Calu3 (cell line): ENCODE measurements around the gene TMCC2. TPM values are rescaled to one million over a fixed set of nuclear protein-coding genes. Genes with fewer than 3 reads are reported as not detected.

Experiments
- BruUV-seq: library from RNA; stranded (reverse); fragments of 400-500 nt; replicated peaks from 2 replicates; lab custom pipeline; 2021; lab: Mats Ljungman, UMichigan
- CTCF ChIA-PET: fragments of 300-600 bp; sonication (Branson Sonifier 250); formaldehyde crosslinking; loops from one replicate; lab custom pipeline; 2022; ENCODE audit warnings: antibody characterized with exemption; lab: Charles Lee
- DNase-seq: peaks from one replicate; pipeline ENCODE4 v3.0.0; 2022
- H3K27ac Mint-ChIP-seq: one replicate; pipeline ENCODE4 v1.8.0; 2022; ENCODE audit warnings: mixed read lengths; ENCODE audit not compliant: unreplicated experiment
- H3K27me3 Mint-ChIP-seq: one replicate; pipeline ENCODE4 v1.8.0; 2022; ENCODE audit warnings: mixed read lengths; ENCODE audit not compliant: unreplicated experiment
- H3K36me3 Mint-ChIP-seq: one replicate; pipeline ENCODE4 v1.8.0; 2022; ENCODE audit warnings: mild to moderate bottlenecking, moderate library complexity, mixed read lengths; ENCODE audit not compliant: insufficient read depth, unreplicated experiment
- H3K4me1 Mint-ChIP-seq: one replicate; pipeline ENCODE4 v1.8.0; 2022; ENCODE audit warnings: mild to moderate bottlenecking, low read depth, mixed read lengths; ENCODE audit not compliant: unreplicated experiment
- H3K4me3 Mint-ChIP-seq: one replicate; pipeline ENCODE4 v1.8.0; 2022; ENCODE audit warnings: mild to moderate bottlenecking, low read depth, moderate library complexity, mixed read lengths; ENCODE audit not compliant: unreplicated experiment
- H3K9me3 Mint-ChIP-seq: one replicate; pipeline ENCODE4 v1.8.0; 2022; ENCODE audit warnings: low read depth, mixed read lengths; ENCODE audit not compliant: unreplicated experiment
- intact Hi-C: fragments of 100-400 bp; cut with micrococcal nuclease; formaldehyde crosslinking; loops from one replicate; pipeline ENCODE4 v1.10.0; 2022; ENCODE audit not compliant: unreplicated experiment
- total RNA-seq: library from RNA; stranded (reverse); gene quantifications from 2 replicates; pipeline ENCODE4 v1.2.3, GENCODE V29; 2022
- TF ChIP-seq, protein P1 (sequence below): fragments of 200-600 bp; IDR thresholded peaks from one replicate; pipeline ENCODE4 v1.8.0; 2022; ENCODE audit warnings: antibody characterized with exemption; ENCODE audit not compliant: unreplicated experiment

Gene TMCC2
- total RNA-seq, 1 experiment from 2014 or later, result 0.33 TPM

GRCh38 chr1:205240569-205240968 lies 12.8 kb downstream of the TMCC2 start:
- Mint-ChIP-seq H3K4me1 (no peaks in the 10 kb centered on the region), H3K27ac (no peak overlapping the region), H3K36me3 (no peaks in the 10 kb centered on the region), H3K27me3 (no peaks in the 10 kb centered on the region), H3K4me3 (no peak overlapping the region), H3K9me3 (no peaks in the 10 kb centered on the region)
- BruUV-seq, result no TSS peak
- intact Hi-C loops, result no loop called here
- no peak for DNase-seq
- CTCF ChIA-PET, result no interaction called here
- TF ChIP-seq, protein P1, sequence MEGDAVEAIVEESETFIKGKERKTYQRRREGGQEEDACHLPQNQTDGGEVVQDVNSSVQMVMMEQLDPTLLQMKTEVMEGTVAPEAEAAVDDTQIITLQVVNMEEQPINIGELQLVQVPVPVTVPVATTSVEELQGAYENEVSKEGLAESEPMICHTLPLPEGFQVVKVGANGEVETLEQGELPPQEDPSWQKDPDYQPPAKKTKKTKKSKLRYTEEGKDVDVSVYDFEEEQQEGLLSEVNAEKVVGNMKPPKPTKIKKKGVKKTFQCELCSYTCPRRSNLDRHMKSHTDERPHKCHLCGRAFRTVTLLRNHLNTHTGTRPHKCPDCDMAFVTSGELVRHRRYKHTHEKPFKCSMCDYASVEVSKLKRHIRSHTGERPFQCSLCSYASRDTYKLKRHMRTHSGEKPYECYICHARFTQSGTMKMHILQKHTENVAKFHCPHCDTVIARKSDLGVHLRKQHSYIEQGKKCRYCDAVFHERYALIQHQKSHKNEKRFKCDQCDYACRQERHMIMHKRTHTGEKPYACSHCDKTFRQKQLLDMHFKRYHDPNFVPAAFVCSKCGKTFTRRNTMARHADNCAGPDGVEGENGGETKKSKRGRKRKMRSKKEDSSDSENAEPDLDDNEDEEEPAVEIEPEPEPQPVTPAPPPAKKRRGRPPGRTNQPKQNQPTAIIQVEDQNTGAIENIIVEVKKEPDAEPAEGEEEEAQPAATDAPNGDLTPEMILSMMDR, result no peak

GRCh38 chr1:205241366-205242030 lies 13.8 kb downstream of the TMCC2 start:
- BruUV-seq, result no TSS peak
- Mint-ChIP-seq H3K9me3 (no peaks in the 10 kb centered on the region), H3K4me1 (no peaks in the 10 kb centered on the region), H3K27me3 (no peaks in the 10 kb centered on the region), H3K27ac (no peak overlapping the region), H3K4me3 (no peak overlapping the region), H3K36me3 (no peaks in the 10 kb centered on the region)
- TF ChIP-seq, protein P1, result no peak
- intact Hi-C loops, result no loop called here
- no peak for DNase-seq
- CTCF ChIA-PET, result interaction anchor here (1.5 kb wide), 1 partner anchor 11 kb away, joined by 4 read pairs; no protein-coding TSS in a partner anchor

- TF ChIP-seq, protein P1, result no peak
- Mint-ChIP-seq H3K27me3 (peaks cover 7% of the 10 kb centered on the region), H3K27ac (no peak overlapping the region), H3K4me3 (no peak overlapping the region), H3K9me3 (no peaks in the 10 kb centered on the region), H3K36me3 (no peaks in the 10 kb centered on the region), H3K4me1 (no peaks in the 10 kb centered on the region)
- CTCF ChIA-PET, result interaction anchor here (1.0 kb wide), 1 partner anchor 13 kb away, joined by 4 read pairs; no protein-coding TSS in a partner anchor
- intact Hi-C loops, result no loop called here
- no TSS peak for BruUV-seq
- DNase-seq, result no peak
These were observed 15.8 kb downstream of the TMCC2 start for GRCh38 chr1:205243350-205244191.

GRCh38 chr1:205244384-205244783 lies 16.6 kb downstream of the TMCC2 start:
- CTCF ChIA-PET, result interaction anchor here (0.5 to 1.0 kb wide), 2 partner anchors 12 to 33 kb away, joined by 4 read pairs; no protein-coding TSS in a partner anchor
- H3K27me3 Mint-ChIP-seq, result peaks cover 15% of the 10 kb centered on the region
- intact Hi-C loops, result no loop called here

More at GRCh38 chr1:205244384-205244783, 16.6 kb downstream of the TMCC2 start:
- DNase-seq, result no peak
- BruUV-seq, result no TSS peak
- TF ChIP-seq, protein P1, result no peak
- no peaks in the 10 kb centered on the region for H3K9me3 Mint-ChIP-seq
- no peaks in the 10 kb centered on the region for H3K36me3 Mint-ChIP-seq
- no peaks in the 10 kb centered on the region for H3K4me1 Mint-ChIP-seq
- H3K27ac Mint-ChIP-seq, result no peak overlapping the region
- H3K4me3 Mint-ChIP-seq, result no peak overlapping the region
